OCI-LY1 (cell line): ENCODE data around the gene ATIC.

Experiments used
- H2AFZ ChIP-seq: fragments of 200-600 bp; sonication (generic), shearing (Covaris generic); 2 replicates; pipeline ENCODE4 v1.6.0; 2014; ENCODE audit warnings: antibody characterized with exemption, mild to moderate bottlenecking, low read length
- H3F3A ChIP-seq: fragments of 200-600 bp; sonication (generic), shearing (Covaris generic); 2 replicates; pipeline ENCODE4 v1.6.0; 2014; ENCODE audit warnings: mild to moderate bottlenecking, antibody characterized with exemption, low read length, moderate library complexity; ENCODE audit not compliant: insufficient read depth
- H3K27ac ChIP-seq: fragments of 200-600 bp; sonication (generic); 2 replicates; pipeline ENCODE4 v1.5.1; 2014; ENCODE audit warnings: low read length, mixed run types, mild to moderate bottlenecking, low read depth; ENCODE audit not compliant: poor library complexity, severe bottlenecking
- H3K27me3 ChIP-seq: fragments of 200-600 bp; sonication (generic); 2 replicates; pipeline ENCODE4 v1.6.0; 2014; ENCODE audit warnings: antibody characterized with exemption, mild to moderate bottlenecking, low read length, moderate library complexity; ENCODE audit not compliant: insufficient read depth
- H3K36me3 ChIP-seq: fragments of 200-600 bp; sonication (generic); 2 replicates; pipeline ENCODE4 v1.6.1; 2014; ENCODE audit warnings: mild to moderate bottlenecking, antibody characterized with exemption, low read length, moderate library complexity, mixed read lengths; ENCODE audit not compliant: insufficient read depth
- H3K4me1 ChIP-seq: fragments of 200-600 bp; sonication (generic); 2 replicates; pipeline ENCODE4 v1.5.1; 2014; ENCODE audit warnings: mild to moderate bottlenecking, low read length, moderate library complexity; ENCODE audit not compliant: insufficient read depth, severe bottlenecking
- H3K4me2 ChIP-seq: fragments of 200-600 bp; sonication (generic), shearing (Covaris generic); 2 replicates; pipeline ENCODE4 v1.6.1; 2014; ENCODE audit warnings: low read length
- H3K4me3 ChIP-seq: fragments of 200-600 bp; sonication (generic); 2 replicates; pipeline ENCODE4 v1.5.1; 2014; ENCODE audit warnings: low read length, low read depth, mild to moderate bottlenecking, mixed read lengths; ENCODE audit not compliant: poor library complexity, severe bottlenecking
- H3K79me2 ChIP-seq: fragments of 200-600 bp; shearing (Covaris generic); 2 replicates; pipeline ENCODE4 v1.6.1; 2016; ENCODE audit warnings: mixed run types, low read length, mixed read lengths; ENCODE audit not compliant: insufficient read depth
- H3K9ac ChIP-seq: fragments of 200-600 bp; sonication (generic), shearing (Covaris generic); 2 replicates; pipeline ENCODE4 v1.6.1; 2014; ENCODE audit warnings: mild to moderate bottlenecking, low read length, mixed read lengths
- H3K9me2 ChIP-seq: fragments of 200-600 bp; sonication (generic), shearing (Covaris generic); 2 replicates; pipeline ENCODE4 v1.6.1; 2014; ENCODE audit warnings: low read depth, mild to moderate bottlenecking, low read length, mixed read lengths
- H3K9me3 ChIP-seq: fragments of 200-600 bp; shearing (Covaris generic); 2 replicates; pipeline ENCODE4 v1.6.1; 2014; ENCODE audit warnings: low read length, mixed read lengths
- H4K20me1 ChIP-seq: fragments of 200-600 bp; sonication (generic), shearing (Covaris generic); 2 replicates; pipeline ENCODE4 v1.6.0; 2016; ENCODE audit warnings: mild to moderate bottlenecking, low read length; ENCODE audit not compliant: insufficient read depth
- CTCF ChIP-seq: fragments of 200-600 bp; sonication (generic), shearing (Covaris generic); IDR thresholded peaks from 2 replicates; pipeline ENCODE4 v1.5.1; 2017; ENCODE audit warnings: mild to moderate bottlenecking, antibody characterized with exemption, low read length, moderate library complexity, mixed read lengths
- EZH2 ChIP-seq: fragments of 200-600 bp; sonication (generic), shearing (Covaris generic); IDR thresholded peaks from 2 replicates; pipeline ENCODE4 v1.8.0; 2017; ENCODE audit warnings: borderline replicate concordance, mixed run types, mild to moderate bottlenecking, antibody characterized with exemption, low read length, moderate library complexity, mixed read lengths

Gene ATIC

GRCh38 chr2:215311625-215312396 is at the start of gene ATIC:
Gene ATIC, plus strand, starts transcription at chr2:215312059. Its CDS starts 84 bp downstream, at chr2:215312143.
- no peak for TF ChIP-seq EZH2
- TF ChIP-seq CTCF: no peak
- H3K9me2 ChIP-seq: no peaks in the 10 kb centered on the region
- peak within 1 kb of the TSS; percentile 85 for H3K9ac ChIP-seq
- peaks cover 39% of the 10 kb centered on the region for H3K36me3 ChIP-seq
- H3F3A ChIP-seq: no peaks in the 10 kb centered on the region
- peaks cover 22% of the 10 kb centered on the region for H3K79me2 ChIP-seq
- no peaks in the 10 kb centered on the region for H3K9me3 ChIP-seq
- H3K4me3 ChIP-seq: peak within 1 kb of the TSS; percentile 77
- H3K27me3 ChIP-seq: no peaks in the 10 kb centered on the region
- H4K20me1 ChIP-seq: no peaks in the 10 kb centered on the region
- peak within 1 kb of the TSS; percentile 61 for H3K4me2 ChIP-seq
- H3K4me1 ChIP-seq: peaks cover 28% of the 10 kb centered on the region
- H3K27ac ChIP-seq: peak within 1 kb of the TSS; percentile 45
- H2AFZ ChIP-seq: no peak within 1 kb of the TSS; the same call in 1 of the 2 replicates

GRCh38 chr2:215262303-215262702 is 49.6 kb upstream of the ATIC start:
- no peak overlapping the region for H3K4me2 ChIP-seq
- H3K4me3 ChIP-seq: no peak overlapping the region
- H3K27ac ChIP-seq: no peak overlapping the region
- no peaks in the 10 kb centered on the region for H3K9me2 ChIP-seq
- H2AFZ ChIP-seq: no peak overlapping the region
- no peaks in the 10 kb centered on the region for H3K9me3 ChIP-seq
- no peaks in the 10 kb centered on the region for H3K36me3 ChIP-seq
- H3K79me2 ChIP-seq: no peaks in the 10 kb centered on the region
- H4K20me1 ChIP-seq: no peaks in the 10 kb centered on the region
- H3F3A ChIP-seq: no peaks in the 10 kb centered on the region
- H3K27me3 ChIP-seq: no peaks in the 10 kb centered on the region
- no peak overlapping the region for H3K9ac ChIP-seq
- TF ChIP-seq CTCF (no peak), EZH2 (no peak)
- H3K4me1 ChIP-seq: no peaks in the 10 kb centered on the region

- Histone ChIP-seq H3K79me2 (no peaks in the 10 kb centered on the region), H4K20me1 (no peaks in the 10 kb centered on the region), H3F3A (no peaks in the 10 kb centered on the region), H3K9me2 (no peaks in the 10 kb centered on the region), H2AFZ (no peak overlapping the region), H3K27me3 (no peaks in the 10 kb centered on the region), H3K4me1 (no peaks in the 10 kb centered on the region), H3K27ac (no peak overlapping the region), H3K4me3 (no peak overlapping the region), H3K9ac (no peak overlapping the region), H3K4me2 (no peak overlapping the region), H3K9me3 (no peaks in the 10 kb centered on the region), H3K36me3 (no peaks in the 10 kb centered on the region)
- TF ChIP-seq EZH2 (no peak), CTCF (no peak)
Measured at GRCh38 chr2:215262741-215263362, 49.0 kb upstream of the ATIC start.
